ENCODE results near the gene DAPK2.
"Not testable (repeated sequence)": the region's sequence is repeated elsewhere in the genome, so short reads cannot be mapped to it uniquely, and the experiment has no call there.

DAPK2 gene

GRCh38 chr15:63972801-63973200 lies 73.5 kb downstream of the DAPK2 start:
- DNase-seq (ENCODE audit: low spot score) = no peak

- no peak for DNase-seq (ENCODE audit: low spot score)
These were observed 74.4 kb downstream of the DAPK2 start for GRCh38 chr15:63971904-63972303.

GRCh38 chr15:63971427-63971805 lies 74.9 kb downstream of the DAPK2 start:
- no peak for DNase-seq (ENCODE audit: low spot score)

- no peak for DNase-seq (ENCODE audit: low spot score)
These were observed 75.5 kb downstream of the DAPK2 start for GRCh38 chr15:63970621-63971426.

- no peak for DNase-seq (ENCODE audit: low spot score)
These were observed 76.4 kb downstream of the DAPK2 start for GRCh38 chr15:63969652-63970421.

- no peak for DNase-seq (ENCODE audit: low spot score)
These were observed 77.6 kb downstream of the DAPK2 start for GRCh38 chr15:63968700-63969099.

- no peak for DNase-seq (ENCODE audit: low spot score)
These were observed 78.2 kb downstream of the DAPK2 start for GRCh38 chr15:63968122-63968524.

- no peak for DNase-seq (ENCODE audit: low spot score)
These were observed 78.7 kb downstream of the DAPK2 start for GRCh38 chr15:63967616-63968015.

GRCh38 chr15:63962947-63963721 lies 83.2 kb downstream of the DAPK2 start:
- not testable (repeated sequence) for DNase-seq (ENCODE audit: low spot score)

- DNase-seq (ENCODE audit: low spot score) = no peak
These were observed 92.8 kb downstream of the DAPK2 start for GRCh38 chr15:63953524-63953923.

GRCh38 chr15:63950911-63951481 lies 95.3 kb downstream of the DAPK2 start:
- DNase-seq (ENCODE audit: low spot score) = no peak

- no peak for DNase-seq (ENCODE audit: low spot score)
These were observed 97.3 kb downstream of the DAPK2 start for GRCh38 chr15:63948971-63949370.

- DNase-seq (ENCODE audit: low spot score) = no peak
These were observed 97.8 kb downstream of the DAPK2 start for GRCh38 chr15:63948436-63948835.

- DNase-seq (ENCODE audit: low spot score) = no peak
These were observed 99.1 kb downstream of the DAPK2 start for GRCh38 chr15:63947228-63947627.

GRCh38 chr15:63946524-63947065 lies 99.7 kb downstream of the DAPK2 start:
- DNase-seq (ENCODE audit: low spot score) = no peak

- no peak for DNase-seq (ENCODE audit: low spot score)
These were observed 100.4 kb downstream of the DAPK2 start for GRCh38 chr15:63945838-63946298.

GRCh38 chr15:63945007-63945788 lies 101.1 kb downstream of the DAPK2 start:
- DNase-seq (ENCODE audit: low spot score) = peak; percentile 74

- no peak for DNase-seq (ENCODE audit: low spot score)
These were observed 101.7 kb downstream of the DAPK2 start for GRCh38 chr15:63944681-63944955.

- DNase-seq (ENCODE audit: low spot score) = no peak
These were observed 102.2 kb downstream of the DAPK2 start for GRCh38 chr15:63943829-63944680.

All from NAMALWA (cell line).